K562 (cell line): ENCODE measurements around the gene RAD52.

Experiments used
- ELK1 ChIP-seq: sonication (generic); formaldehyde crosslinking; IDR thresholded peaks from 2 replicates; pipeline ENCODE4 v1.8.1; 2022; ENCODE audit warnings: missing genetic modification reagents
- FOXJ3 ChIP-seq: sonication (generic); formaldehyde crosslinking; IDR thresholded peaks from 2 replicates; pipeline ENCODE4 v1.4.0; 2020; ENCODE audit warnings: mild to moderate bottlenecking, missing genetic modification reagents
- HMGXB4 ChIP-seq: sonication (generic); formaldehyde crosslinking; IDR thresholded peaks from 2 replicates; pipeline ENCODE4 v1.8.1; 2023; ENCODE audit warnings: mild to moderate bottlenecking, missing genetic modification reagents
- NFATC3 ChIP-seq: fragments of 450-650 bp; IDR thresholded peaks from 2 replicates; pipeline ENCODE4 v1.6.1; 2017; ENCODE audit warnings: mild to moderate bottlenecking
- POLR2AphosphoS5 ChIP-seq: IDR thresholded peaks from 2 replicates; pipeline ENCODE4 v1.6.1; 2011; ENCODE audit warnings: mild to moderate bottlenecking, low read depth, low read length, moderate library complexity; ENCODE audit not compliant: control insufficient read depth, insufficient read depth
- SP1 ChIP-seq: sonication (generic); formaldehyde crosslinking; IDR thresholded peaks from 2 replicates; pipeline ENCODE4 v1.8.1; 2022; ENCODE audit warnings: mild to moderate bottlenecking, missing genetic modification reagents
- ZNF584 ChIP-seq: fragments of 200-800 bp; sonication (Bioruptor generic); IDR thresholded peaks from 2 replicates; pipeline ENCODE4 v1.6.1; 2016; ENCODE audit warnings: low read depth, mild to moderate bottlenecking, missing genetic modification characterization, missing compliant biosample characterization
- TF ChIP-seq, protein P1 (sequence below): sonication (generic); formaldehyde crosslinking; IDR thresholded peaks from 2 replicates; pipeline ENCODE4 v1.8.0; 2022; ENCODE audit warnings: mild to moderate bottlenecking, missing genetic modification reagents

DNA sequence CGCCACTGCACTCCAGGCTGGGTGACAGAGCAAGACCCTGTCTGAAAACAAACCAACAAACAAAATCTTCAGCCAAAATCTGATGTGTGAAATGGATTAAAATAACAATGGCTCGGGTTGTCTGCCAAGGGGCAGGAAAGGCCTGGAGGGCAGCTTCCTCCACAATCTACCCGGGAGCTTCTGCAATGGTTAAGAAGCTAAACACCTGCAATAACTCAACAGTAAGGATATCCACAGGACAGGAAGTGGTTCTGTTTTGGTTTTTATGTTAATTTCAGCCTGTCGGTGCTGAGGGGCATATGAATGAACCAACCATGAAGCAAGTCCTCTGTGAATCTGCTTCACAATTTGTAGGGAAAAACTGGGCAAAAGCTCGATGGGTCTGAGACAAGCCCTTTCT, 34.4 kb downstream of the RAD52 start:
- TF ChIP-seq, protein P1, sequence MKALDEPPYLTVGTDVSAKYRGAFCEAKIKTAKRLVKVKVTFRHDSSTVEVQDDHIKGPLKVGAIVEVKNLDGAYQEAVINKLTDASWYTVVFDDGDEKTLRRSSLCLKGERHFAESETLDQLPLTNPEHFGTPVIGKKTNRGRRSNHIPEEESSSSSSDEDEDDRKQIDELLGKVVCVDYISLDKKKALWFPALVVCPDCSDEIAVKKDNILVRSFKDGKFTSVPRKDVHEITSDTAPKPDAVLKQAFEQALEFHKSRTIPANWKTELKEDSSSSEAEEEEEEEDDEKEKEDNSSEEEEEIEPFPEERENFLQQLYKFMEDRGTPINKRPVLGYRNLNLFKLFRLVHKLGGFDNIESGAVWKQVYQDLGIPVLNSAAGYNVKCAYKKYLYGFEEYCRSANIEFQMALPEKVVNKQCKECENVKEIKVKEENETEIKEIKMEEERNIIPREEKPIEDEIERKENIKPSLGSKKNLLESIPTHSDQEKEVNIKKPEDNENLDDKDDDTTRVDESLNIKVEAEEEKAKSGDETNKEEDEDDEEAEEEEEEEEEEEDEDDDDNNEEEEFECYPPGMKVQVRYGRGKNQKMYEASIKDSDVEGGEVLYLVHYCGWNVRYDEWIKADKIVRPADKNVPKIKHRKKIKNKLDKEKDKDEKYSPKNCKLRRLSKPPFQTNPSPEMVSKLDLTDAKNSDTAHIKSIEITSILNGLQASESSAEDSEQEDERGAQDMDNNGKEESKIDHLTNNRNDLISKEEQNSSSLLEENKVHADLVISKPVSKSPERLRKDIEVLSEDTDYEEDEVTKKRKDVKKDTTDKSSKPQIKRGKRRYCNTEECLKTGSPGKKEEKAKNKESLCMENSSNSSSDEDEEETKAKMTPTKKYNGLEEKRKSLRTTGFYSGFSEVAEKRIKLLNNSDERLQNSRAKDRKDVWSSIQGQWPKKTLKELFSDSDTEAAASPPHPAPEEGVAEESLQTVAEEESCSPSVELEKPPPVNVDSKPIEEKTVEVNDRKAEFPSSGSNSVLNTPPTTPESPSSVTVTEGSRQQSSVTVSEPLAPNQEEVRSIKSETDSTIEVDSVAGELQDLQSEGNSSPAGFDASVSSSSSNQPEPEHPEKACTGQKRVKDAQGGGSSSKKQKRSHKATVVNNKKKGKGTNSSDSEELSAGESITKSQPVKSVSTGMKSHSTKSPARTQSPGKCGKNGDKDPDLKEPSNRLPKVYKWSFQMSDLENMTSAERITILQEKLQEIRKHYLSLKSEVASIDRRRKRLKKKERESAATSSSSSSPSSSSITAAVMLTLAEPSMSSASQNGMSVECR = no peak
- TF ChIP-seq SP1 (CRISPR knock-in tag) (no peak), POLR2AphosphoS5 (no peak), NFATC3 (no peak), FOXJ3 (CRISPR knock-in tag) (no peak), ELK1 (CRISPR knock-in tag) (no peak), HMGXB4 (no peak), ZNF584 (no peak)
